OCI-LY1 (cell line): ENCODE measurements around the gene C1orf116.

Experiments used
- H2AFZ ChIP-seq: fragments of 200-600 bp; sonication (generic), shearing (Covaris generic); 2 replicates; pipeline ENCODE4 v1.6.0; 2014; ENCODE audit warnings: antibody characterized with exemption, mild to moderate bottlenecking, low read length
- H3F3A ChIP-seq: fragments of 200-600 bp; sonication (generic), shearing (Covaris generic); 2 replicates; pipeline ENCODE4 v1.6.0; 2014; ENCODE audit warnings: mild to moderate bottlenecking, antibody characterized with exemption, low read length, moderate library complexity; ENCODE audit not compliant: insufficient read depth
- H3K27ac ChIP-seq: fragments of 200-600 bp; sonication (generic); 2 replicates; pipeline ENCODE4 v1.5.1; 2014; ENCODE audit warnings: low read length, mixed run types, mild to moderate bottlenecking, low read depth; ENCODE audit not compliant: poor library complexity, severe bottlenecking
- H3K27me3 ChIP-seq: fragments of 200-600 bp; sonication (generic); 2 replicates; pipeline ENCODE4 v1.6.0; 2014; ENCODE audit warnings: antibody characterized with exemption, mild to moderate bottlenecking, low read length, moderate library complexity; ENCODE audit not compliant: insufficient read depth
- H3K36me3 ChIP-seq: fragments of 200-600 bp; sonication (generic); 2 replicates; pipeline ENCODE4 v1.6.1; 2014; ENCODE audit warnings: mild to moderate bottlenecking, antibody characterized with exemption, low read length, moderate library complexity, mixed read lengths; ENCODE audit not compliant: insufficient read depth
- H3K4me1 ChIP-seq: fragments of 200-600 bp; sonication (generic); 2 replicates; pipeline ENCODE4 v1.5.1; 2014; ENCODE audit warnings: mild to moderate bottlenecking, low read length, moderate library complexity; ENCODE audit not compliant: insufficient read depth, severe bottlenecking
- H3K4me2 ChIP-seq: fragments of 200-600 bp; sonication (generic), shearing (Covaris generic); 2 replicates; pipeline ENCODE4 v1.6.1; 2014; ENCODE audit warnings: low read length
- H3K4me3 ChIP-seq: fragments of 200-600 bp; sonication (generic); 2 replicates; pipeline ENCODE4 v1.5.1; 2014; ENCODE audit warnings: low read length, low read depth, mild to moderate bottlenecking, mixed read lengths; ENCODE audit not compliant: poor library complexity, severe bottlenecking
- H3K79me2 ChIP-seq: fragments of 200-600 bp; shearing (Covaris generic); 2 replicates; pipeline ENCODE4 v1.6.1; 2016; ENCODE audit warnings: mixed run types, low read length, mixed read lengths; ENCODE audit not compliant: insufficient read depth
- H3K9ac ChIP-seq: fragments of 200-600 bp; sonication (generic), shearing (Covaris generic); 2 replicates; pipeline ENCODE4 v1.6.1; 2014; ENCODE audit warnings: mild to moderate bottlenecking, low read length, mixed read lengths
- H3K9me2 ChIP-seq: fragments of 200-600 bp; sonication (generic), shearing (Covaris generic); 2 replicates; pipeline ENCODE4 v1.6.1; 2014; ENCODE audit warnings: low read depth, mild to moderate bottlenecking, low read length, mixed read lengths
- H3K9me3 ChIP-seq: fragments of 200-600 bp; shearing (Covaris generic); 2 replicates; pipeline ENCODE4 v1.6.1; 2014; ENCODE audit warnings: low read length, mixed read lengths
- H4K20me1 ChIP-seq: fragments of 200-600 bp; sonication (generic), shearing (Covaris generic); 2 replicates; pipeline ENCODE4 v1.6.0; 2016; ENCODE audit warnings: mild to moderate bottlenecking, low read length; ENCODE audit not compliant: insufficient read depth
- CTCF ChIP-seq: fragments of 200-600 bp; sonication (generic), shearing (Covaris generic); IDR thresholded peaks from 2 replicates; pipeline ENCODE4 v1.5.1; 2017; ENCODE audit warnings: mild to moderate bottlenecking, antibody characterized with exemption, low read length, moderate library complexity, mixed read lengths
- EZH2 ChIP-seq: fragments of 200-600 bp; sonication (generic), shearing (Covaris generic); IDR thresholded peaks from 2 replicates; pipeline ENCODE4 v1.8.0; 2017; ENCODE audit warnings: borderline replicate concordance, mixed run types, mild to moderate bottlenecking, antibody characterized with exemption, low read length, moderate library complexity, mixed read lengths

C1orf116 gene

DNA sequence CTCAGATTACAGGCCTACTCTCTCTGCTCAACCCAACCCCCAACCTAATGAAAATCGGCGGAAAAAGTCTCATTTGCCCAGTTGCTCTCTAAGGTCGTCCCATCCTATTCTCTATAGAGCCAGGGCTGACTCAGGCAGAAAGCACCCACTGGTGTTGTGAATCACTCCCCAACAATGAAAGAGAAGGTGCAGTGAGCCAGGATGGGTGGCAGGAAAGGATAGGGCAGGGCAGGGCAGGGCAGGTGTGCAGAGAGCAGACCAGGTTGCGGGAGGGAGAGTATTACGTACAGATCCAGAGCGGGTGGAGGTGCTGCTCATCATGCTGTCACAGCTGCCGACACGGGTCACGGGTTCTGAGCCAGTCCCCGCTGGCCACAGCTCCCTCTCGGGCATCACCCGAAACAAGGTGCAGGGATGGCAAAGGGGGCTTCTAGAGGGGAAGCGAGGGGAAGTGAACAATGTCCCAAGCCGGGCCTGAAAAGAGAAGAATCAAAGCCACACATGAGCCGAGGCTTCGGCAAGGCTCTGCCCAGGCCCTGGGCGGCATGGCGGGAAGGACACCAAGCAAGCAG is 5.3 kb downstream of the C1orf116 start:
- Histone ChIP-seq H3K27me3 (no peaks in the 10 kb centered on the region), H4K20me1 (no peaks in the 10 kb centered on the region), H2AFZ (no peak overlapping the region), H3K9me2 (no peaks in the 10 kb centered on the region), H3K4me2 (no peak overlapping the region), H3K4me3 (no peak overlapping the region), H3K4me1 (no peaks in the 10 kb centered on the region), H3K27ac (no peak overlapping the region), H3K9ac (no peak overlapping the region), H3K9me3 (no peaks in the 10 kb centered on the region), H3K36me3 (no peaks in the 10 kb centered on the region), H3F3A (no peaks in the 10 kb centered on the region), H3K79me2 (no peaks in the 10 kb centered on the region)
- no peak for TF ChIP-seq EZH2
- no peak for TF ChIP-seq CTCF

DNA sequence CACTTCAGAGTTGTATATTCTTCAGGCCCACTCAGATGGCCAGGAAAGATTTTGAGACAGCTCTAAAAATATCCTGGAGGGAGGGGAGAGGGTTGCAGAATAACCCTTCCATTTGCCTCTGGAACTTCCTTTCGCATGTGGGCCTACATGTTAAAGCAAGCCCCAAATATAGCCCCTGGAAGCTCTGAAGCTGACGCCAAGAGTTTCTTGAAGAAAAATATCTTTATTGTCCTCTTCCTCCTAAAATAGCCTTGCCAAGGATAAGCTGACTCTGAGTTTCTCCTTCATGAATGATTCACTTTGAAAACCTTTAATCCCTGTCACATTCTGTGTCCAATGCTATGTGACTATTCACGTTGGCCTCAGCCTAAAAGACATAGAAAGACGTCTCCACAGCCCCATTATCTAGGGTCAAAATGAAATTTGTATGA is 6.4 kb downstream of the C1orf116 start:
- H3K27me3 ChIP-seq, result no peaks in the 10 kb centered on the region
- no peaks in the 10 kb centered on the region for H3K4me1 ChIP-seq
- no peaks in the 10 kb centered on the region for H3F3A ChIP-seq
- H3K4me3 ChIP-seq, result no peak overlapping the region
- H3K9ac ChIP-seq, result no peak overlapping the region
- no peaks in the 10 kb centered on the region for H3K79me2 ChIP-seq
- no peaks in the 10 kb centered on the region for H4K20me1 ChIP-seq
- no peak overlapping the region for H3K4me2 ChIP-seq
- TF ChIP-seq EZH2 (no peak), CTCF (no peak)
- H3K9me2 ChIP-seq, result no peaks in the 10 kb centered on the region
- no peak overlapping the region for H2AFZ ChIP-seq
- no peaks in the 10 kb centered on the region for H3K9me3 ChIP-seq
- H3K36me3 ChIP-seq, result no peaks in the 10 kb centered on the region
- no peak overlapping the region for H3K27ac ChIP-seq

- Histone ChIP-seq H3K4me3 (no peak overlapping the region), H2AFZ (no peak overlapping the region), H3K9me3 (no peaks in the 10 kb centered on the region), H3K27ac (no peak overlapping the region), H3K36me3 (no peaks in the 10 kb centered on the region), H3K9ac (no peak overlapping the region), H3F3A (no peaks in the 10 kb centered on the region), H3K9me2 (no peaks in the 10 kb centered on the region), H4K20me1 (no peaks in the 10 kb centered on the region), H3K27me3 (no peaks in the 10 kb centered on the region), H3K79me2 (no peaks in the 10 kb centered on the region), H3K4me2 (no peak overlapping the region), H3K4me1 (no peaks in the 10 kb centered on the region)
- no peak for TF ChIP-seq EZH2
- no peak for TF ChIP-seq CTCF
Measured at GRCh38 chr1:207025146-207025880, 7.2 kb downstream of the C1orf116 start.
